H1 (cell line): ENCODE data around the gene SLC43A1. TPM values are rescaled to one million over a fixed set of nuclear protein-coding genes. Genes with fewer than 3 reads are reported as not detected.

Source experiments
- CEBPB ChIP-seq: IDR thresholded peaks from 2 replicates; pipeline ENCODE4 v1.6.1; 2012; ENCODE audit warnings: low read depth, low read length
- EGR1 ChIP-seq: IDR thresholded peaks from 2 replicates; pipeline ENCODE4 v1.6.1; 2011; ENCODE audit warnings: low read depth, low read length, borderline replicate concordance
- GABPA ChIP-seq: IDR thresholded peaks from 2 replicates; pipeline ENCODE4 v1.6.1; 2011; ENCODE audit warnings: mild to moderate bottlenecking, low read length, moderate library complexity, borderline replicate concordance; ENCODE audit not compliant: insufficient read depth
- PHF8 ChIP-seq: fragments of 200-600 bp; sonication (generic); conservative IDR thresholded peaks from 2 replicates; pipeline ENCODE4 v1.7.1; 2012; ENCODE audit warnings: low read depth, mild to moderate bottlenecking, inconsistent platforms, low read length, moderate library complexity
- POLR2AphosphoS5 ChIP-seq: IDR thresholded peaks from 2 replicates; pipeline ENCODE4 v1.6.1; 2011; ENCODE audit warnings: low read depth, low read length
- RBBP5 ChIP-seq: IDR thresholded peaks from 2 replicates; pipeline ENCODE4 v1.7.1; 2012; ENCODE audit warnings: low read depth, mild to moderate bottlenecking, inconsistent platforms, low read length, moderate library complexity, borderline replicate concordance
- TAF1 ChIP-seq: IDR thresholded peaks from 2 replicates; pipeline ENCODE4 v1.6.1; 2011; ENCODE audit warnings: mild to moderate bottlenecking, low read depth, low read length
- TAF7 ChIP-seq: optimal IDR thresholded peaks from 2 replicates; pipeline ENCODE3; 2011; ENCODE audit warnings: low read depth, mild to moderate bottlenecking, inconsistent platforms, low read length, moderate library complexity, borderline replicate concordance
- polyA plus RNA-seq, 7 experiments: library from polyadenylated mRNA; depleted of rRNA in 3 of 7; stranded (reverse) in 5 of 7; unstranded in 2 of 7; fragments of >200 nt in 5 of 7; fragments of 200-250 nt in 2 of 7; gene quantifications; 1 replicate in 5 of 7; 2 replicates in 1 of 7; 4 replicates in 1 of 7; pipeline versions ENCODE4 v1.2.1 to v1.2.3, GENCODE V29; 2011 to 2013; ENCODE audit warnings: missing spikeins in 2 of 7, mixed read lengths in 2 of 7
- total RNA-seq: library from RNA; stranded (reverse); fragmentation: NEBNext Ultra II Directional; extraction: Animal tissue kit (Norgen Biotek cat#: 25700); gene quantifications from 2 replicates; pipeline ENCODE4 v1.2.1, GENCODE V29; 2021
- TF ChIP-seq, protein P1 (sequence below): fragments of 300-600 bp; sonication (generic); IDR thresholded peaks from 2 replicates; pipeline ENCODE4 v1.7.1; 2012; ENCODE audit warnings: low read length, moderate library complexity, mild to moderate bottlenecking, inconsistent platforms; ENCODE audit not compliant: insufficient replicate concordance

Gene SLC43A1
- total and polyA plus RNA-seq, 2 of the 8 experiments (the other 6 are each of a cell fraction or from before 2014, with no cell fraction given): 34.5 to 58.0 TPM

DNA sequence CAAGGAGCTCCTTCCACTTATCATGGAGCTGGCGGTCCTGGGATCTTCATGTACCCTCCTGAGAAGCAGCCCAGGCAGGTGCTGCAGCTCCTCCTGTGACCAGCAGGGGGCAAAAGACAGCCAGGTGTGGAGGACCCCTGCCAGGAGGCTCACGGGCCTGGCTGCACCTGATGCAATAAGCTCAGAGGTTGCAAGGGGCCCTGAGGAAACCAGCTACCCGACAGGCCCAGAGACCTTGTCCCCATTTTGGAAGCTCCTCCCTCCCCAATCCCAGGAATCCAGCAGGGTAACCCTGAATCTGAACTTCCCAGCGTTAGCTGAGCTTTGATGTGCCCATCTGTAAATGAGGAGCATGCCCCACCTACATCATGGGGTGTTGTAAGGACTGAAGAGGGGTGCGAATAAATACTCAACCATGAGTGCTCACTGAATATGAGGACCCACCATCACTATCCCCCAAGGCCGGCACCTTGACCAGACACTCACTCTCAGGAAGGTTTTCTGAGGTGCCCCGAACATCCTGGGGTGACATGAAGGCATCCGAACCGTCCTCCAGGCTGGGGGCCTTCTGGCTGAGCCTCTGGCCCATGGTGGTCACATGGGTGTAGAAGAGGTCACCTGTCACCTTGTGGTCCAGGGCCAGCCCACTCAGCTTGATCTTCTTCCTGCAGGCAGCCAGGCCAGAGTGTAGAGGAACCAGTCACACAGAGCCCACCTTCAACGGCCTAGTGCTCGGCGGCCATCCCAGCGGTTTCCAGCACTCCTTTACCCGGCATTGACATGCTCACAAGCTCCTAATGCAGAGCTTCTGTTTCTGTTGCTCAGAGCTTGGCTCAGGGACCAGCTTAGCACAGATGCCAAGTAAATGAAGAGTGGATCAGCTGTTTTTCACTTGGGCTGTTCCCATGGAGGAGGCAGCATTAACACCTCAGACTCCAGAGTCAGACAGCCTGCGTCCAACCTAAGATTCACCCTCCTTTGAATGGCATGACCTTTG lies 21.7 kb downstream of the SLC43A1 start (continued):
- TF ChIP-seq TAF7: peak; percentile 64
- TF ChIP-seq EGR1: no peak
- no peak for TF ChIP-seq GABPA
- TF ChIP-seq, protein P1, sequence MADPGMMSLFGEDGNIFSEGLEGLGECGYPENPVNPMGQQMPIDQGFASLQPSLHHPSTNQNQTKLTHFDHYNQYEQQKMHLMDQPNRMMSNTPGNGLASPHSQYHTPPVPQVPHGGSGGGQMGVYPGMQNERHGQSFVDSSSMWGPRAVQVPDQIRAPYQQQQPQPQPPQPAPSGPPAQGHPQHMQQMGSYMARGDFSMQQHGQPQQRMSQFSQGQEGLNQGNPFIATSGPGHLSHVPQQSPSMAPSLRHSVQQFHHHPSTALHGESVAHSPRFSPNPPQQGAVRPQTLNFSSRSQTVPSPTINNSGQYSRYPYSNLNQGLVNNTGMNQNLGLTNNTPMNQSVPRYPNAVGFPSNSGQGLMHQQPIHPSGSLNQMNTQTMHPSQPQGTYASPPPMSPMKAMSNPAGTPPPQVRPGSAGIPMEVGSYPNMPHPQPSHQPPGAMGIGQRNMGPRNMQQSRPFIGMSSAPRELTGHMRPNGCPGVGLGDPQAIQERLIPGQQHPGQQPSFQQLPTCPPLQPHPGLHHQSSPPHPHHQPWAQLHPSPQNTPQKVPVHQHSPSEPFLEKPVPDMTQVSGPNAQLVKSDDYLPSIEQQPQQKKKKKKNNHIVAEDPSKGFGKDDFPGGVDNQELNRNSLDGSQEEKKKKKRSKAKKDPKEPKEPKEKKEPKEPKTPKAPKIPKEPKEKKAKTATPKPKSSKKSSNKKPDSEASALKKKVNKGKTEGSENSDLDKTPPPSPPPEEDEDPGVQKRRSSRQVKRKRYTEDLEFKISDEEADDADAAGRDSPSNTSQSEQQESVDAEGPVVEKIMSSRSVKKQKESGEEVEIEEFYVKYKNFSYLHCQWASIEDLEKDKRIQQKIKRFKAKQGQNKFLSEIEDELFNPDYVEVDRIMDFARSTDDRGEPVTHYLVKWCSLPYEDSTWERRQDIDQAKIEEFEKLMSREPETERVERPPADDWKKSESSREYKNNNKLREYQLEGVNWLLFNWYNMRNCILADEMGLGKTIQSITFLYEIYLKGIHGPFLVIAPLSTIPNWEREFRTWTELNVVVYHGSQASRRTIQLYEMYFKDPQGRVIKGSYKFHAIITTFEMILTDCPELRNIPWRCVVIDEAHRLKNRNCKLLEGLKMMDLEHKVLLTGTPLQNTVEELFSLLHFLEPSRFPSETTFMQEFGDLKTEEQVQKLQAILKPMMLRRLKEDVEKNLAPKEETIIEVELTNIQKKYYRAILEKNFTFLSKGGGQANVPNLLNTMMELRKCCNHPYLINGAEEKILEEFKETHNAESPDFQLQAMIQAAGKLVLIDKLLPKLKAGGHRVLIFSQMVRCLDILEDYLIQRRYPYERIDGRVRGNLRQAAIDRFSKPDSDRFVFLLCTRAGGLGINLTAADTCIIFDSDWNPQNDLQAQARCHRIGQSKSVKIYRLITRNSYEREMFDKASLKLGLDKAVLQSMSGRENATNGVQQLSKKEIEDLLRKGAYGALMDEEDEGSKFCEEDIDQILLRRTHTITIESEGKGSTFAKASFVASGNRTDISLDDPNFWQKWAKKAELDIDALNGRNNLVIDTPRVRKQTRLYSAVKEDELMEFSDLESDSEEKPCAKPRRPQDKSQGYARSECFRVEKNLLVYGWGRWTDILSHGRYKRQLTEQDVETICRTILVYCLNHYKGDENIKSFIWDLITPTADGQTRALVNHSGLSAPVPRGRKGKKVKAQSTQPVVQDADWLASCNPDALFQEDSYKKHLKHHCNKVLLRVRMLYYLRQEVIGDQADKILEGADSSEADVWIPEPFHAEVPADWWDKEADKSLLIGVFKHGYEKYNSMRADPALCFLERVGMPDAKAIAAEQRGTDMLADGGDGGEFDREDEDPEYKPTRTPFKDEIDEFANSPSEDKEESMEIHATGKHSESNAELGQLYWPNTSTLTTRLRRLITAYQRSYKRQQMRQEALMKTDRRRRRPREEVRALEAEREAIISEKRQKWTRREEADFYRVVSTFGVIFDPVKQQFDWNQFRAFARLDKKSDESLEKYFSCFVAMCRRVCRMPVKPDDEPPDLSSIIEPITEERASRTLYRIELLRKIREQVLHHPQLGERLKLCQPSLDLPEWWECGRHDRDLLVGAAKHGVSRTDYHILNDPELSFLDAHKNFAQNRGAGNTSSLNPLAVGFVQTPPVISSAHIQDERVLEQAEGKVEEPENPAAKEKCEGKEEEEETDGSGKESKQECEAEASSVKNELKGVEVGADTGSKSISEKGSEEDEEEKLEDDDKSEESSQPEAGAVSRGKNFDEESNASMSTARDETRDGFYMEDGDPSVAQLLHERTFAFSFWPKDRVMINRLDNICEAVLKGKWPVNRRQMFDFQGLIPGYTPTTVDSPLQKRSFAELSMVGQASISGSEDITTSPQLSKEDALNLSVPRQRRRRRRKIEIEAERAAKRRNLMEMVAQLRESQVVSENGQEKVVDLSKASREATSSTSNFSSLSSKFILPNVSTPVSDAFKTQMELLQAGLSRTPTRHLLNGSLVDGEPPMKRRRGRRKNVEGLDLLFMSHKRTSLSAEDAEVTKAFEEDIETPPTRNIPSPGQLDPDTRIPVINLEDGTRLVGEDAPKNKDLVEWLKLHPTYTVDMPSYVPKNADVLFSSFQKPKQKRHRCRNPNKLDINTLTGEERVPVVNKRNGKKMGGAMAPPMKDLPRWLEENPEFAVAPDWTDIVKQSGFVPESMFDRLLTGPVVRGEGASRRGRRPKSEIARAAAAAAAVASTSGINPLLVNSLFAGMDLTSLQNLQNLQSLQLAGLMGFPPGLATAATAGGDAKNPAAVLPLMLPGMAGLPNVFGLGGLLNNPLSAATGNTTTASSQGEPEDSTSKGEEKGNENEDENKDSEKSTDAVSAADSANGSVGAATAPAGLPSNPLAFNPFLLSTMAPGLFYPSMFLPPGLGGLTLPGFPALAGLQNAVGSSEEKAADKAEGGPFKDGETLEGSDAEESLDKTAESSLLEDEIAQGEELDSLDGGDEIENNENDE: no peak
- TF ChIP-seq POLR2AphosphoS5: 0 out of 2 replicates have a peak, but pooled peaks have one; percentile 34
- peak; percentile 99 for TF ChIP-seq CEBPB
- no peak for TF ChIP-seq RBBP5
- TF ChIP-seq TAF1: peak; percentile 46; the same call in 1 of the 2 replicates
- no peak for TF ChIP-seq PHF8
